ENCODE measurements around the gene SH3PXD2A.

- TF ChIP-seq CTCF (IDR thresholded peaks at IDR 0.05) (no peak), POLR2A (IDR thresholded peaks at IDR 0.05) (no peak)
Measured at GRCh38 chr10:103657061-103657591, 198.2 kb downstream of the SH3PXD2A start.
